A172 (cell line): ENCODE results near the gene COLEC12. TPM values are rescaled to one million over a fixed set of nuclear protein-coding genes. Genes with fewer than 3 reads are reported as not detected.
A peak's percentile ranks its signal among the peaks of the same experiment; 100 is the strongest.

Experiments used
- DNase-seq: peaks from one replicate; pipeline ENCODE4 v3.0.0-alpha.2; 2015; ENCODE audit warnings: low spot score
- total RNA-seq: library from RNA; depleted of rRNA; stranded (reverse); fragments of >200 nt; shearing (Covaris generic); gene quantifications from 2 replicates; pipeline ENCODE4 v1.2.3, GENCODE V29; 2014

Gene COLEC12
- total RNA-seq, 1 experiment from 2014 or later = not detected

GRCh38 chr18:506264-506663 lies 5.8 kb upstream of the COLEC12 start:
- DNase-seq = no peak

- DNase-seq = no peak
Measured at GRCh38 chr18:505483-506122, 5.1 kb upstream of the COLEC12 start.

GRCh38 chr18:501406-501714 lies 859 bp upstream of the COLEC12 start:
- no peak for DNase-seq

GRCh38 chr18:499776-500631 lies 497 bp downstream of the COLEC12 start:
- peak; percentile 40 for DNase-seq

GRCh38 chr18:498931-499775 lies 1.3 kb downstream of the COLEC12 start:
- peak; percentile 70 for DNase-seq

GRCh38 chr18:497688-498087 lies 2.8 kb downstream of the COLEC12 start:
- DNase-seq = no peak

GRCh38 chr18:495452-495851 lies 5.0 kb downstream of the COLEC12 start:
- no peak for DNase-seq

- DNase-seq = no peak
Measured at GRCh38 chr18:495017-495416, 5.5 kb downstream of the COLEC12 start.

GRCh38 chr18:493986-494983 lies 6.2 kb downstream of the COLEC12 start:
- DNase-seq = no peak

GRCh38 chr18:492451-492850 lies 8.1 kb downstream of the COLEC12 start:
- DNase-seq = no peak

GRCh38 chr18:490624-491023 lies 9.9 kb downstream of the COLEC12 start:
- DNase-seq = no peak

GRCh38 chr18:490024-490366 lies 10.5 kb downstream of the COLEC12 start:
- DNase-seq = no peak

- DNase-seq = peak; percentile 56
Measured at GRCh38 chr18:489244-490023, 11.1 kb downstream of the COLEC12 start.

- no peak for DNase-seq
Measured at GRCh38 chr18:486929-487740, 13.4 kb downstream of the COLEC12 start.

- no peak for DNase-seq
Measured at GRCh38 chr18:484749-485464, 15.6 kb downstream of the COLEC12 start.

- DNase-seq = no peak
Measured at GRCh38 chr18:478681-479080, 21.8 kb downstream of the COLEC12 start.

GRCh38 chr18:477565-477964 lies 22.9 kb downstream of the COLEC12 start:
- no peak for DNase-seq

GRCh38 chr18:476251-476664 lies 24.2 kb downstream of the COLEC12 start:
- no peak for DNase-seq
